Measurements from ENCODE around the gene NTN4.
"Not testable (repeated sequence)": the region's sequence is repeated elsewhere in the genome, so short reads cannot be mapped to it uniquely, and the experiment has no call there.

NTN4 gene

DNA sequence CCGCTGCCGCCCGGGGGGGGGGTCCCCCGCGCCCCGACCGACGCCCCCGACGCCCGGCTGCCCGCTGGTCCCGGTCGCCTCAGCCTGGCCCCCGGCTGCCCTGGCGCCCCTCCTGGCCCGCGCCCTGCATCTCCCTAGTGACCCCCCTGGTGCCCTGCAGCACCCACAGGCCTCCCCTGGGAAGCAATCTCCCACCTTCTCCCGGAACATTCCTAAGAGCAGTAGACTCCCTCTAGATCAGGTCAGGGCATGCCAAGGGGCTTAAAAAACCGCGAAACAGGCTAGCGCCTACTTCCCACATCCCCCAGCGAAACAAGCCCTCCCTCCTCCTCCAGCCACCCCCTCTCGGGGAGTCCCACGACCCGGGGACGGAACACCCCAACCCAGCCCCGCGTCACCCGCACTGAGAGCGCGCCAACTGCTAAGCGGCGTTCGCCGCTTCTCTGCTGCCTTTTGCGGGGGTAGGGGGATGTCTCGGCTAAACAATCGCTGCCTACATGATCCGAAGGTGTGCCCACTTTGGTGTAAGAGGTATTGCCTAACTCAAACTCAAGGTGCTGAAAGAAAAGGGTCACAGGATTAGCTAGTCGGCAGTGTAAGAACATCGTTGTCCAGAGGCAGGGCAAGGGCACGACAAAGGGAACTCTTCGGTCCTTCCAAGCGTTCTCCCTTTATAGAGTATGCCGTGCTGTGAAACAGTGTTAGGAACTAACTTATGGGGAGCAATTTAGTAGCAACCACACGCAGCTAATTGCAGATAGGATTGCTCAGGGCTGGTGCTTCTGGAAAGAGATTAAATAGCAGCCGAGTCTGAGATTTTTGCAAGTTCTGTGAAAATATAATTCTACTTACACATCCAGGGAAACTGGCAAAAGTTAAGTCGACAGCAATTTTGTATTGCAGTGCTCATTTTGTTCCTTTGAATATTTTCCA is 619 bp upstream of the NTN4 start:
- H3K27ac ChIP-seq: no peak overlapping the region
- TF ChIP-seq, protein P1, sequence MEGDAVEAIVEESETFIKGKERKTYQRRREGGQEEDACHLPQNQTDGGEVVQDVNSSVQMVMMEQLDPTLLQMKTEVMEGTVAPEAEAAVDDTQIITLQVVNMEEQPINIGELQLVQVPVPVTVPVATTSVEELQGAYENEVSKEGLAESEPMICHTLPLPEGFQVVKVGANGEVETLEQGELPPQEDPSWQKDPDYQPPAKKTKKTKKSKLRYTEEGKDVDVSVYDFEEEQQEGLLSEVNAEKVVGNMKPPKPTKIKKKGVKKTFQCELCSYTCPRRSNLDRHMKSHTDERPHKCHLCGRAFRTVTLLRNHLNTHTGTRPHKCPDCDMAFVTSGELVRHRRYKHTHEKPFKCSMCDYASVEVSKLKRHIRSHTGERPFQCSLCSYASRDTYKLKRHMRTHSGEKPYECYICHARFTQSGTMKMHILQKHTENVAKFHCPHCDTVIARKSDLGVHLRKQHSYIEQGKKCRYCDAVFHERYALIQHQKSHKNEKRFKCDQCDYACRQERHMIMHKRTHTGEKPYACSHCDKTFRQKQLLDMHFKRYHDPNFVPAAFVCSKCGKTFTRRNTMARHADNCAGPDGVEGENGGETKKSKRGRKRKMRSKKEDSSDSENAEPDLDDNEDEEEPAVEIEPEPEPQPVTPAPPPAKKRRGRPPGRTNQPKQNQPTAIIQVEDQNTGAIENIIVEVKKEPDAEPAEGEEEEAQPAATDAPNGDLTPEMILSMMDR (conservative IDR thresholded peaks at IDR 0.05): no peak
- TF ChIP-seq ZFX (IDR thresholded peaks at IDR 0.05): no peak

DNA sequence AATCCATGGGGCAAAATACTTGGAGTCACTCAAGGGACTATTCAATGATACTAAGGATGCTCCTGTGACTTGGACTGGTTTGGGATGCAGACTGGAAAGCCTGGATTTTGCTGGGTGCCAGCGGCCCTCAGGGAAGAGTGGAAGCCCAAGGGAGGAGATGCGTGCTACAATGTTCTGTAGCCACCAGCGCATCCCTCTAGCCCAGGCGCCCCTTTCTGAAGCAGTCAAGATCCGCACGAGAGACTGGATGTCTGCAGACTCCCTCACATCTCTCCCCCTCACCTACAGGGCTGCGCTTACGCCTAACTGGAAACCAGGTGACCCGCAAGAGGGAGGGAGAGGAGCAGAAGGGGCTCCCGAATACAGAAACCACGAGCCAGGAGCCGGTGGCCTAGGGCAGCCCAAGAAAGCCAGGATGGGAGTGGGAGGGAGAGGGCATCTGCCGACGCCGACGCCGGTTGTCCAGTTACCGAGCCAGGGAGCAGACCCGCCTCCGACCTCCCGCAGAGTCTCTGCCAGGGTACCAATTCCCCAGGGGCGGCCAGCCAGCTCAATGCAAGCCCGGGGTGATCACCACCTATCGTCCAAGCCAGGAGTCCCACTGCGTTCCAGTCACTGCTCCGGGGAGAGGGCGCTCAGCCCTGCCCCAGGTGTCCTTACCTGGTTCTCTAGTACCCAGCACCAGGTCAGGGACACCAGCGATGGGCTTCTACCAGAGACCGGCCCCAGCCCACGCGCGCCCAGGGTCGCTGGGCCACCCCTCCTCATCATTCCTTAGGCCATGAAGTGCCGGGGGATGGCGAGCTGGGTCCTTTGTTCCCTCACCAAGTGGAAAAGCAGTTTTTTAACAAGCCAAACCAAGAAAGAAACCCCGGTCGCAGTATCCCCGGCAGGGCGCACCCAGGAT is 1.2 kb downstream of the NTN4 start:
- TF ChIP-seq, protein P1 (conservative IDR thresholded peaks at IDR 0.05): no peak
- TF ChIP-seq ZFX (IDR thresholded peaks at IDR 0.05): no peak
- H3K27ac ChIP-seq: no peak overlapping the region

DNA sequence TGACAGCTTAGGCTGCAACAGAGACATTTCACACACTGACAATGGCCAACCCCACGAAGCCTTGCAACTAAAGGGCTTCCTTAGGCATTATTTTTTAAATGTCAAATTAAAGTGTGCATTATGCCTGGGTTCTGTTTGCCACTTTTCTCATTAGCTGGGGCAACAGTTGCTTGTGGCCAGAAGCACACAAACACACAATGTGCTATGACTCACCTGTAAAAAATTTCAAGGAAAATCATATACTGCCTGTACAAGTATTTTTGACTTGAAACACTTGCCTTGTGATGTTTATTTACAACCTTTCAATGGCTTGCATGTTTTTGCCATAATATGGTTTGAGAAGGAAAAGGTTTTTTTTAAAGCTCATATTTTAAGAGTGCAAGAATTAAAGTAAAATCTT is 1.9 kb downstream of the NTN4 start:
- TF ChIP-seq ZFX (IDR thresholded peaks at IDR 0.05): no peak
- TF ChIP-seq, protein P1 (conservative IDR thresholded peaks at IDR 0.05): no peak
- no peak overlapping the region for H3K27ac ChIP-seq

DNA sequence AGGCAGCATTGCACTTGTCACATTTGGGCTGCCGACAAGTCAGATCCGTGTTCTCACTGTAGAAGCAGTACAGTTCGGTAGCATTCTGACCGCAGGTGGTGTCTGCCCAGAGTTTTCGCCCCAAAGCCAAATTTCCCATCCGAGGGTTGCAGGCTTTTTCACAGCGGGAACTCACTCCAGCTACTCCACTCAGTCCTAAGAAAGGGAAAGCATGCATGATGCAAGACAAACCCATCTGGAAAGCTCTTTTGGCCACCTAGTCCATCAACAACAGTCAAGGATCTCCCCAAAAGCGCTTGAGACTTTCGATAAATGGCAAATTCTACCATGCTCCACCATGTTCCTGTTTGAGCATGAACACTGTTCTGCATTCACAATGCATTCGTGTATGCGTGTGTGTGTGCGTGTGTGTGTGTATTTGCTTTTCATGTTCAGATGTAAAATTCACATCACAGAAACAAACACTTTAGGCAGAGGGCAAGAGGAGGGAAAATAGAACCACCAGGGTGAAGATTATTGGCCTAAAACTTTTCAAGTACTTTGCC is 3.2 kb downstream of the NTN4 start:
- H3K27ac ChIP-seq: no peak overlapping the region
- TF ChIP-seq ZFX (IDR thresholded peaks at IDR 0.05): no peak
- TF ChIP-seq, protein P1 (conservative IDR thresholded peaks at IDR 0.05): no peak

DNA sequence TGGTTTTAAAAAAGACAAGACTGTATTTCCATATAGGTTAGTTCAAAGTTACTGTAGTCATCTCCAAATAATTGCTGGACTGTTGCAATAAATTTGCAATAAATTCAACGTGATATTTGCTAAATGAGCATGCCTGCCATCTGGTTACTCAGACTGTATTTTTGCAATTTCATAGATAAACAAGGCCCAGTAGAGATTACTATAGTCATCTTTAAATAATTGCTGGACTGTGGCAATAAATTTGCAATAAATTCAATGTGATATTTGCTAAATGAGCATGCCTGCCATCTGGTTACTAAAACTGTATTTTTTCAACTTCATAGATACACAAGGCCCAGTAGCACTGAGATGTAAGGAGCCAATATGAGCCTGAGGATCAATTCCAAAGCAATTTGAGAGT is 5.6 kb downstream of the NTN4 start:
- no peak overlapping the region for H3K27ac ChIP-seq
- TF ChIP-seq ZFX (IDR thresholded peaks at IDR 0.05): no peak
- TF ChIP-seq, protein P1 (conservative IDR thresholded peaks at IDR 0.05): no peak

DNA sequence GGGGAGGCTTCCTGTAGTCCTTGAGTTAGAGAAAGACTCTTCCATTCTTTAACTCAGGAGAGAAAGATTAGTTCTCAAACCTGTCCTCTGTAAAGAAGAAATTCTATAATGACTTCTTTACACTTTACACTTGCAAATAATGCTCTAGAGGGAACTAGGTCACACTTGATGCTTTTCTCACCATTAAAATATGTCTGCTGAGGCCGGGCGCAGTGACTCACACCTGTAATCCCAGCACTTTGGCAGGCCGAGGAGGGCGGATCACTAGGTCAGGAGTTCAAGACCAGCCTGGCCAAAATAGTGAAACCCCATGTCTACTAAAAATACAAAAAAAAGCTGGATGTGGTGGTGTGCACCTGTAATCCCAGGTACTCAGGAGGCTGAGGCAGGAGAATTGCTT is 6.3 kb downstream of the NTN4 start:
- no peak overlapping the region for H3K27ac ChIP-seq
- no peak for TF ChIP-seq ZFX (IDR thresholded peaks at IDR 0.05)
- TF ChIP-seq, protein P1 (conservative IDR thresholded peaks at IDR 0.05): no peak

DNA sequence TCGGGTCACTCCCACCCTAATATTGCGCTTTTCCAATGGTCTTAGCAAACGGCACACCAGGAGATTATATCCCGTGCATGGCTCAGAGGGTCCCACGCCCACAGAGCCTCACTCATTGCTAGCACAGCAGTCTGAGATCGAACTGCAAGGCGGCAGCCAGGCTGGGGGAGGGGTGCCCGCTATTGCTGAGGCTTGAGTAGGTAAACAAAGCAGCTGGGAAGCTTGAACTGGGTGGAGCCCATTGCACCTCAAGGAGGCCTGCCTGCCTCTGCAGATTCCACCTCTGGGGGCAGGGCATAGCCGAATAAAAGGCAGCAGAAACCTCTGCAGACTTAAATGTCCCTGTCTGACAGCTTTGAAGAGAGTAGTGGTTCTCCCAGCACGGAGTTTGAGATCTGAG is 15.1 kb downstream of the NTN4 start:
- not testable (repeated sequence) for H3K27ac ChIP-seq
